GM23338 (cell line): ENCODE measurements around the gene FBF1. TPM values are rescaled to one million over a fixed set of nuclear protein-coding genes. Genes with fewer than 3 reads are reported as not detected.

Source experiments
- ATAC-seq: fragments of 200-7000 bp; cut with Tn5 transposase; 3 replicates; pipeline ENCODE4 v1.9.1; 2020
- DNase-seq: peaks from one replicate; pipeline ENCODE4 v3.0.0-alpha.2; 2015; ENCODE audit warnings: low spot score
- H2AFZ ChIP-seq: fragments of 200-600 bp; sonication (generic); 2 replicates; pipeline ENCODE4 v1.8.0; 2016; ENCODE audit warnings: antibody characterized with exemption, mild to moderate bottlenecking, moderate library complexity
- H3F3A ChIP-seq: fragments of 200-600 bp; sonication (generic); replicated peaks from 2 replicates; pipeline ENCODE4 v1.8.0; 2017; ENCODE audit warnings: antibody characterized with exemption, mixed run types, low read depth
- H3K27ac ChIP-seq: fragments of 200-600 bp; sonication (generic); 2 replicates; pipeline ENCODE4 v1.6.1; 2016; ENCODE audit warnings: low read depth
- H3K27me3 ChIP-seq: fragments of 200-600 bp; sonication (generic); 2 replicates; pipeline ENCODE4 v1.8.0; 2016; ENCODE audit warnings: mild to moderate bottlenecking, mixed run types, moderate library complexity; ENCODE audit not compliant: insufficient read depth
- H3K36me3 ChIP-seq: fragments of 200-600 bp; sonication (generic); 2 replicates; pipeline ENCODE4 v1.8.0; 2016; ENCODE audit warnings: mild to moderate bottlenecking; ENCODE audit not compliant: insufficient read depth
- H3K4me1 ChIP-seq: fragments of 200-600 bp; sonication (generic); 2 replicates; pipeline ENCODE4 v1.8.0; 2016; ENCODE audit warnings: mild to moderate bottlenecking, moderate library complexity; ENCODE audit not compliant: insufficient read depth
- H3K4me2 ChIP-seq: fragments of 200-600 bp; sonication (generic); 2 replicates; pipeline ENCODE4 v1.7.1; 2017; ENCODE audit warnings: mixed run types
- H3K4me3 ChIP-seq: fragments of 200-600 bp; sonication (generic); 2 replicates; pipeline ENCODE4 v1.6.1; 2016; ENCODE audit warnings: mixed run types
- H3K79me2 ChIP-seq: fragments of 200-600 bp; sonication (generic); replicated peaks from 2 replicates; pipeline ENCODE4 v1.8.0; 2017; ENCODE audit warnings: mild to moderate bottlenecking; ENCODE audit not compliant: insufficient read depth
- H3K9me2 ChIP-seq: fragments of 200-600 bp; sonication (generic); 2 replicates; pipeline ENCODE4 v1.8.0; 2017; ENCODE audit not compliant: insufficient read depth
- H4K20me1 ChIP-seq: fragments of 200-600 bp; sonication (generic); replicated peaks from 2 replicates; pipeline ENCODE4 v1.8.0; 2017; ENCODE audit warnings: mild to moderate bottlenecking; ENCODE audit not compliant: insufficient read depth
- H3K27ac Mint-ChIP-seq: 2 replicates; pipeline ENCODE4 v1.8.0; 2020; ENCODE audit warnings: inconsistent platforms, mild to moderate bottlenecking, moderate library complexity, mixed read lengths
- H3K27me3 Mint-ChIP-seq: 3 replicates; pipeline ENCODE4 v1.8.0; 2022; ENCODE audit warnings: low read depth, mild to moderate bottlenecking, moderate library complexity, mixed read lengths, inconsistent platforms; ENCODE audit not compliant: insufficient read depth, poor library complexity
- H3K36me3 Mint-ChIP-seq: 3 replicates; pipeline ENCODE4 v1.8.0; 2021; ENCODE audit warnings: low read depth, mild to moderate bottlenecking, inconsistent platforms, moderate library complexity, mixed read lengths
- H3K4me1 Mint-ChIP-seq: 3 replicates; pipeline ENCODE4 v1.8.0; 2020; ENCODE audit warnings: mild to moderate bottlenecking, inconsistent platforms, mixed read lengths
- H3K4me3 Mint-ChIP-seq: 3 replicates; pipeline ENCODE4 v1.8.0; 2021; ENCODE audit warnings: moderate library complexity, mild to moderate bottlenecking, inconsistent platforms, mixed read lengths
- H3K9me3 Mint-ChIP-seq: 3 replicates; pipeline ENCODE4 v1.8.0; 2020; ENCODE audit warnings: moderate library complexity, mild to moderate bottlenecking, inconsistent platforms, mixed read lengths
- CREB1 ChIP-seq: fragments of 250-450 bp; sonication (Bioruptor Pico); IDR thresholded peaks from 2 replicates; pipeline ENCODE4 v1.5.0; 2020; ENCODE audit warnings: low read depth, mild to moderate bottlenecking, moderate library complexity
- CTCF ChIP-seq, 2 experiments: fragments of 200-600 bp in 1 of 2; sonication (generic) in 1 of 2; conservative IDR thresholded peaks; 2 replicates each; pipeline versions ENCODE4 v1.5.1 to v1.6.1; 2016 to 2017; ENCODE audit warnings: antibody characterized with exemption in 2 of 2, low read depth in 2 of 2, mild to moderate bottlenecking in 2 of 2, moderate library complexity in 1 of 2
- NANOG ChIP-seq: IDR thresholded peaks from 2 replicates; pipeline ENCODE4 v1.6.1; 2016; ENCODE audit warnings: antibody characterized with exemption, borderline replicate concordance
- ZNF462 ChIP-seq: fragments of 250-450 bp; sonication (Bioruptor Pico); IDR thresholded peaks from 2 replicates; pipeline ENCODE4 v1.5.0; 2020; ENCODE audit warnings: mild to moderate bottlenecking, moderate library complexity
- polyA plus RNA-seq: library from polyadenylated mRNA; unstranded; fragments of >200 nt; fragmentation: Nextera tagmentation; extraction: Ambion mirVana; gene quantifications from 2 replicates; pipeline ENCODE4 v1.2.1, GENCODE V29; 2016
- total RNA-seq: library from RNA; depleted of rRNA; stranded (reverse); fragments of >200 nt; shearing (Covaris generic); gene quantifications from 2 replicates; pipeline ENCODE4 v1.2.3, GENCODE V29; 2014

FBF1 gene
- total and polyA plus RNA-seq, 2 experiments from 2014 or later, result 8.8 to 11.8 TPM

DNA sequence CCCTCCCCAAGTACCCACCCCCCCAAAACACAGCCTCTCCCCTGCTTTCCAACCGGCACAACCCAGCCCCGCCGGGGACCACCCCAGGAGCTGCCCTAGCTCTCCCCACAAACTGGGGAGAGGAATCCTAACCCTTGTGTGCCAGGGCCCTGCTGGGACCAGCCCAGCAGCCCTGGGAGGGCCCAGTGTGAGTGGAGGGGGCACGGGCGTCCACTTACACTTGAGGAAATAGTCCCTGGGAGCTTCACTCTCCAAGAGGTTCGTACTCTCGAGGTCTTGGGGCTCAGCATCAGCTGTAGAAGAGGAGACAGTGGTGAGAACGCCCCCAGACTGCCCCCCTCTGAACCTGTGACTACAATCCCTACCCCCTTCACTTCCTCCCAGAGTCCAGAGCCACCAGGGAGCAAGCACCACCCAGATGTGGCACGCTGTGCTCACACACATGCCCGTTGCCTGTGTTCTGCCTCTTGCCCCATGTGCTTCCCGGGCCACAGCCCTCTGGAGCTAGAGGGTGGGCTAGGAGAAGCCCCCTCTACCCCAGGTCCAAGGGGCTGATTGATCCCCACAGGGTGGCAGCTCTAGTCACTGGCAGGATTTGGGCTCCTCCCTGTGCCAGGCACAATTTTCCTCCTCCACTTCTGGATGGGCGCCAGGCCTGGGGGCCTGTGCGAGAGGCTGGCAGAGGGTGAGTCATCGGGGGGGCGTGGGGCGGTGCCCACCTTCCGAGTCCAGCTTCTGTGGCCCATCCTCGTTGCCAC is 65.5 kb downstream of the FBF1 start:
- peak overlapping the region; percentile 97; the same call in 1 of the 2 replicates for H3K4me2 ChIP-seq
- no peak for DNase-seq
- no peak overlapping the region for H3K4me3 Mint-ChIP-seq

More for the DNA sequence above, 65.5 kb downstream of the FBF1 start:
- no peak overlapping the region for H2AFZ ChIP-seq
- H3K36me3 ChIP-seq, result no peaks in the 10 kb centered on the region
- no peaks in the 10 kb centered on the region for H3K9me2 ChIP-seq
- Mint-ChIP-seq H3K36me3 (no peaks in the 10 kb centered on the region; the same call in 2 of the 3 replicates), H3K27ac (no peak overlapping the region), H3K4me1 (peaks cover 22% of the 10 kb centered on the region), H3K27me3 (peaks cover 39% of the 10 kb centered on the region), H3K9me3 (no peaks in the 10 kb centered on the region)
- H4K20me1 ChIP-seq, result no peaks in the 10 kb centered on the region
- no peaks in the 10 kb centered on the region for H3K79me2 ChIP-seq
- H3K27ac ChIP-seq, result no peak overlapping the region
- H3K4me3 ChIP-seq, result no peak overlapping the region
- H3F3A ChIP-seq, result peaks cover 29% of the 10 kb centered on the region
- peaks cover 37% of the 10 kb centered on the region for H3K27me3 ChIP-seq
- peaks cover 16% of the 10 kb centered on the region; the same call in 1 of the 2 replicates for H3K4me1 ChIP-seq
- ATAC-seq, result no peak
- TF ChIP-seq NANOG (no peak), CTCF (conservative IDR thresholded peaks at IDR 0.05; ENCODE audit: low read depth in 2 of 2) (no peak), ZNF462 (CRISPR knock-in tag) (no peak), CREB1 (CRISPR knock-in tag) (no peak)
